ENCODE results near the gene PLPPR3.
"Not testable (repeated sequence)": the region's sequence is repeated elsewhere in the genome, so short reads cannot be mapped to it uniquely, and the experiment has no call there.

Gene PLPPR3

DNA sequence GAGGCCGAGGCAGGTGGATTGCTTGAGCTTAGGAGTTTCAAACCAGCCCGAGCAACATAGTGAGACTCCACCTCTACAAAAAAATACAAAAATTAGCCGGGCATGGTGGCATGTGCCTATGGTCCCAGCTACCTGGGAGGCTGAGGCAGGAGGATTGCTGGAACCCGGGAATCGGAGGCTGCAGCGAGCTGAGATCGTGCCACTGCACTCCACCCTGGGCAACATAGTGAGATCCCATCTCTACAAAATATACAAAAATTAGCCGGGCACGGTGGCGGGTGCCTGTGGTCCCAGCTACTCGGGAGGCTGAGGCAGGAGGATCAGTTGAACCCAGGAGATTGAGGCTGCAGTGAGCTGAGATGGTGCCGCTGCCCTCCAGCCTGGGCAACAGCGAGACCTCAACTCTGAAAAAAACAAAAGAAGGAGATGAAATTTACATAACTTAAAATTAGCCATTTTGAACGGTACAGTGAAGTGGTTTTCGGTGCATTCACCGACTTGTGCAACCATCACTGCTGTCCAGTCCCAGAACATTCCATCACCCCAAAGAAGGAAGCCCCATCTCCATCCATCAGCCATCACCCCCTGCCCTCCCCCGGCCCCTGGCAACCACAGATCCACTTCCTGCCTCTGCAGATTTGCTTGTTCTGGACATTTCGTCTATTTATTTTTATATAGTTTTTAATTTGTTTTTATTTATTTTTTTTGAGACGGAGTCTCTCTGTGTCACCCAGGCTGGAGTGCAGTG is 4.3 kb upstream of the PLPPR3 start:
- TF ChIP-seq CTCF (IDR thresholded peaks at IDR 0.05; ENCODE audit: control insufficient read depth, extremely low read depth, insufficient read depth): no peak
- DNase-seq (ENCODE audit: low read depth): no peak

GRCh38 chr19:824885-825284 is 3.1 kb upstream of the PLPPR3 start:
- no peak for TF ChIP-seq CTCF (IDR thresholded peaks at IDR 0.05; ENCODE audit: control insufficient read depth, extremely low read depth, insufficient read depth)

More for the DNA sequence above, 4.3 kb upstream of the PLPPR3 start:
- no peak overlapping the region for H3K4me3 ChIP-seq (ENCODE audit: low read depth, low read length)

DNA sequence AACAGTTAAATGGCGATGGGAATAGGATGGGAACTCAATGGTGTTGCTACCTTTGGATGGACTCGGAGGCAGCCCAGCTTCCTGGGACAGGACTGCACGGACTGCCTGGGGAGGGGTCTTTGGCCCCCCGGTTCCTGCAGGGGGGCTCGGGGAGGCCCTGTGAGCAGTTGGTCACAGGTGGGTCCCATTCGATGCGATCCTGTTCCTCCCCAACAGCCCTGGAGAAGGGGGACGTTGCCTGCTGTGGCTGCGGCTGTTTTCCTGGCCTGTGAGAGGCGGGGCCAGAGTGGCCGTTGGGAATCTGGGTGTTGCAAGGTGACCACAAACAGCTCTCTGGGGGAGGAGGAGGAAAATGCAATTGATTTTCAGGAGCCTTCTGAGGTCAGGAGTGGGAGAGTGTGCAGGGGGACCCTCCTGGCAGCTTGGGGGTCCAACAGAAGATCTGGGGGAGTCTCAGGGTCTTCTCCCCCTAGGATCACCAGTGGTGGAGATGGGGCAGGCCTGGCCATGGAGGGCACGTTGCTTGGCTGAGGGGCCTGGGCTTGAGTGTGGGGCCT is 1.9 kb upstream of the PLPPR3 start:
- TF ChIP-seq CTCF (IDR thresholded peaks at IDR 0.05; ENCODE audit: control insufficient read depth, extremely low read depth, insufficient read depth): no peak
- H3K4me3 ChIP-seq (ENCODE audit: low read depth, low read length): no peak overlapping the region
- DNase-seq (ENCODE audit: low read depth): no peak

More at GRCh38 chr19:824885-825284, 3.1 kb upstream of the PLPPR3 start:
- no peak for DNase-seq (ENCODE audit: low read depth)
- no peak overlapping the region for H3K4me3 ChIP-seq (ENCODE audit: low read depth, low read length)

DNA sequence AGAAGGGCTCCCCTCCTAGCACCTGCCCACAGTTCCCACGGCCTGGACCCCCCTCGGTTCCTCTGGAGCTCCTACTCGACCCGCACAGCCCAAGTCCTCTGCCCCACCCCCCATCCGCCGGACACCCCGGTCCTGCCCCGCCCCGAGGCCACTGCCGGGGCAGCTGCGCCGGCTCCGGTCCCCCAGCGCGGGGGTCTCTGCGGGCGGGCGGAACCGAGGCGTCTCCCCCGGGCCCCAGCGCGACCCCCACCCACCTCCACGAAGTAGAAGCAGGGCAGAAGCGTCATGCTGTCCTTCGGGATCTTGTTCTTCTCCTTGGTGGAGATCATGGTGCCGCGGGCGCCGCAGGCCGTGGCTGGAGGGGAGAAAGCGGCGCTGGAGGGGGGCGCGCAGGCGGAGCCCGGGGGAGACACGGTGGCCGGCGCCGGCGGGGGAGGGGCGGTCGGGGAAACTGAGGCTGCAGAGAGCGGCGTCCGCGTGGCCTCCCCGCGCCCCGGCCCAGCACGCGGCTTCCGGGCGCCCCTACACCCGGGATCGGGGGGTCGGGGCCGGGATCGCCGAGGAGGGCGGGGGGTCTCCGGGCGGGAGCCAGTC is 427 bp downstream of the PLPPR3 start:
- no peak for TF ChIP-seq CTCF (IDR thresholded peaks at IDR 0.05; ENCODE audit: control insufficient read depth, extremely low read depth, insufficient read depth)
- no peak for DNase-seq (ENCODE audit: low read depth)
- no peak overlapping the region for H3K4me3 ChIP-seq (ENCODE audit: low read depth, low read length)

DNA sequence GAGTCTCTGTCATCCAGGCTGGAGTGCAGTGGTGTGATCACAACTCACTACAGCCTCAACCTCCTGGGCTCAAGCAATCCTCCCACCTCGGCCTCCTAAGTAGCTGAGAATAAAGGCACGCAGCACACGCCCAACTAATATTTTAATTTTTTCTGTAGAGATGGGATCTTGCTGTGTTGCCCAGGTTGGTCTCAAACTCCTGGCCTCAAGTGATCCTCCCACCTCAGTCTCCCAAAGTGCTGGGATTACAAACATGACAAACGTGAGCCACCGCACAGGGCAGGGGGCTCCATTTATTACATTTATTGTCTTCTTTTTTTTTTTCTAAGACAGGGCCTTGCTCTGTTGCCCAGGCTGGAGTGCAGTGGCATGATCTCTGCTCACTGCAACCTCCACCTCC is 1.5 kb downstream of the PLPPR3 start:
- H3K4me3 ChIP-seq (ENCODE audit: low read depth, low read length); DNase-seq (ENCODE audit: low read depth): not testable (repeated sequence)

DNA sequence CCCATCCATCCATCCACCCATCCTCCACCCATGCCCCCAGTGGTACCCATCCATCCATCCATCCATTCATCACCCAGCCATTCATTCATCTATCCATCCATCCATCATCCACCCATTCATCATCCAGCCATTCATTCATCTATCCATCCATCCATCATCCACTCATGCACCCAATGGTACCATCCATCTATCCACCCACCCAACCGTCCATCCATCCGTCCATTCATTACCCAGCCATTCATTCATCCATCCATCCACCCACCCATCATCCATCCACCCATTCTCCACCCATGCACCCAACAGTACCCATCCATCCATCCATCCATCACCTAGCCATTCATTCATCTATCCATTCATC is 5.3 kb downstream of the PLPPR3 start:
- no peak for TF ChIP-seq CTCF (IDR thresholded peaks at IDR 0.05; ENCODE audit: control insufficient read depth, extremely low read depth, insufficient read depth)
- no peak for DNase-seq (ENCODE audit: low read depth)
- no peak overlapping the region for H3K4me3 ChIP-seq (ENCODE audit: low read depth, low read length)

DNA sequence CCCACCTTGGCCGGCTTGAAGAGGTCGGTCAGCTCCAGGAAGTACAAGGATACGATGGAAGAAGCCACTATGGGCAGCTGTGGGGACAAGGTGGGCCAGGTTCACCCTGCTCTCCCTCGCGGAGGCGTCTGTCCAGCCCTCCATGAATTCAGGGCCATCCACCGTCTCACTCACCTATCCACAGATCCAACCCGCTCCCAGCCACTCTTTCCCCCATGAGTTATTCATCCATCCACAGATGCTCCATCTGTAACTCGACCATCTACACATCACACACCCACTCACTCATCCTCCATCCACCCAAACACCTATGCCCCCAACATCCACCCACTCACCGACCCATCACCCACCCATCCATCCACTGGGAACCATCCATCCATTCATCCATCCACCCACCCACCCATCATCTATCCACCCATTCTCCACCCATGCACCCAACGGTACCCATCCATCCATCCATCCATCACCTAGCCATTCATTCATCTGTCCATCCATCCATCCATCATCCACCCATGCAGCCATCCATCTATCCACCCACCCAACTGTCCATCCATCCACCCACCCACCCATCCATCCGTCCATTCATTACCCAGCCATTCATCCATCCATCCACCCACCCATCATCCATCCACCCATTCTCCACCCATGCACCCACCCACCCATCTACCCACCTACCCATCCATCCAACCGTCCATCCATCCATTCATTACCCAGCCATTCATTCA is 5.8 kb downstream of the PLPPR3 start:
- no peak overlapping the region for H3K4me3 ChIP-seq (ENCODE audit: low read depth, low read length)
- TF ChIP-seq CTCF (IDR thresholded peaks at IDR 0.05; ENCODE audit: control insufficient read depth, extremely low read depth, insufficient read depth): no peak
- DNase-seq (ENCODE audit: low read depth): no peak

All from LNCaP clone FGC (cell line).